ENCODE measurements around the gene FAM25G.
"Not testable (repeated sequence)": the region's sequence is repeated elsewhere in the genome, so short reads cannot be mapped to it uniquely, and the experiment has no call there.

- TF ChIP-seq CTCF (IDR thresholded peaks at IDR 0.05); PREB (CRISPR knock-in tag; IDR thresholded peaks at IDR 0.05; ENCODE audit: borderline replicate concordance); NR2C2 (CRISPR knock-in tag; IDR thresholded peaks at IDR 0.05); KAT7 (CRISPR knock-in tag; IDR thresholded peaks at IDR 0.05; ENCODE audit: borderline replicate concordance); RELA (CRISPR knock-in tag; IDR thresholded peaks at IDR 0.05; ENCODE audit: borderline replicate concordance); FOXP1 (CRISPR knock-in tag; IDR thresholded peaks at IDR 0.05; ENCODE audit: borderline replicate concordance); GABPB1 (CRISPR knock-in tag; IDR thresholded peaks at IDR 0.05): not testable (repeated sequence)
Measured at GRCh38 chr10:47536430-47536829, 44.9 kb upstream of the FAM25G start.

All from WTC11 (cell line).